NCI-H69 (cell line): ENCODE results near the gene ZNF544.
"Not testable (repeated sequence)": the region's sequence is repeated elsewhere in the genome, so short reads cannot be mapped to it uniquely, and the experiment has no call there.

Experiments used
- DNase-seq: peaks from one replicate; lab custom pipeline; 2025; lab: John Stamatoyannopoulos, UW

ZNF544 gene

GRCh38 chr19:58252102-58252685 is 23.5 kb downstream of the ZNF544 start:
- no peak for DNase-seq

- not testable (repeated sequence) for DNase-seq
Measured at GRCh38 chr19:58258259-58258658, 29.5 kb downstream of the ZNF544 start.

GRCh38 chr19:58261600-58261967 is 32.9 kb downstream of the ZNF544 start:
- no peak for DNase-seq

- DNase-seq = no peak
Measured at GRCh38 chr19:58261968-58262921, 33.5 kb downstream of the ZNF544 start.

GRCh38 chr19:58262922-58263296 is 34.2 kb downstream of the ZNF544 start:
- DNase-seq = no peak

- DNase-seq = no peak
Measured at GRCh38 chr19:58265100-58265499, 36.4 kb downstream of the ZNF544 start.

- DNase-seq = no peak
Measured at GRCh38 chr19:58268344-58268743, 39.6 kb downstream of the ZNF544 start.

- peak; percentile 43 for DNase-seq
Measured at GRCh38 chr19:58274771-58275201, 46.1 kb downstream of the ZNF544 start.

GRCh38 chr19:58275564-58275963 is 46.9 kb downstream of the ZNF544 start:
- DNase-seq = no peak

- no peak for DNase-seq
Measured at GRCh38 chr19:58277197-58277596, 48.5 kb downstream of the ZNF544 start.

- DNase-seq = no peak
Measured at GRCh38 chr19:58277748-58278540, 49.2 kb downstream of the ZNF544 start.

GRCh38 chr19:58278541-58279041 is 49.9 kb downstream of the ZNF544 start, which contains the start of gene ZNF8:
Gene ZNF8 (plus strand): TSS chr19:58278955. CDS start chr19:58279082, 127 bp downstream.
- DNase-seq = peak; percentile 100

- DNase-seq = peak; percentile 89
Measured at GRCh38 chr19:58279042-58279924, 50.6 kb downstream of the ZNF544 start.

GRCh38 chr19:58279925-58280316 is 51.2 kb downstream of the ZNF544 start:
- no peak for DNase-seq

GRCh38 chr19:58284199-58284598 is 55.5 kb downstream of the ZNF544 start:
- no peak for DNase-seq

GRCh38 chr19:58291943-58292342 is 63.2 kb downstream of the ZNF544 start:
- DNase-seq = no peak

GRCh38 chr19:58294743-58295374 is 66.1 kb downstream of the ZNF544 start:
- no peak for DNase-seq

GRCh38 chr19:58296104-58296503 is 67.4 kb downstream of the ZNF544 start:
- no peak for DNase-seq

- DNase-seq = no peak
Measured at GRCh38 chr19:58300620-58301019, 71.9 kb downstream of the ZNF544 start.

- no peak for DNase-seq
Measured at GRCh38 chr19:58304255-58304654, 75.5 kb downstream of the ZNF544 start.

GRCh38 chr19:58304748-58305064 is 76.0 kb downstream of the ZNF544 start:
- DNase-seq = no peak
